ES-I3 (cell line): ENCODE data around the gene EEF1A2.

Experiments
- H3K36me3 ChIP-seq: 2 replicates; pipeline ENCODE4 v1.6.1; 2013; ENCODE audit warnings: mild to moderate bottlenecking, low read length, control low read depth, moderate library complexity; ENCODE audit not compliant: insufficient read depth
- H3K4me1 ChIP-seq: 2 replicates; pipeline ENCODE4 v1.6.1; 2013; ENCODE audit warnings: mild to moderate bottlenecking, control low read depth, low read length; ENCODE audit not compliant: insufficient read depth
- H3K9ac ChIP-seq: 2 replicates; pipeline ENCODE4 v1.6.1; 2013; ENCODE audit warnings: low read depth, mild to moderate bottlenecking, low read length, moderate library complexity
- H3K9me3 ChIP-seq: 2 replicates; pipeline ENCODE4 v1.6.1; 2013; ENCODE audit warnings: mild to moderate bottlenecking, low read length, moderate library complexity; ENCODE audit not compliant: control insufficient read depth, insufficient read depth

Gene EEF1A2

GRCh38 chr20:63471717-63471980 is 27.2 kb downstream of the EEF1A2 start:
- Histone ChIP-seq H3K9me3 (no peaks in the 10 kb centered on the region), H3K4me1 (peaks cover 4% of the 10 kb centered on the region), H3K9ac (peak overlapping the region; percentile 59; the same call in 1 of the 2 replicates), H3K36me3 (no peaks in the 10 kb centered on the region)

GRCh38 chr20:63471002-63471716 is 27.7 kb downstream of the EEF1A2 start:
- Histone ChIP-seq H3K36me3 (no peaks in the 10 kb centered on the region), H3K9ac (peak overlapping the region; percentile 59), H3K4me1 (peaks cover 4% of the 10 kb centered on the region)

GRCh38 chr20:63470410-63470809 is 28.5 kb downstream of the EEF1A2 start:
- Histone ChIP-seq H3K9ac (peak overlapping the region; percentile 59; the same call in 1 of the 2 replicates), H3K9me3 (no peaks in the 10 kb centered on the region), H3K36me3 (no peaks in the 10 kb centered on the region), H3K4me1 (peaks cover 4% of the 10 kb centered on the region)

More at GRCh38 chr20:63471002-63471716, 27.7 kb downstream of the EEF1A2 start:
- H3K9me3 ChIP-seq = no peaks in the 10 kb centered on the region

- no peaks in the 10 kb centered on the region for H3K36me3 ChIP-seq
- H3K9ac ChIP-seq = no peak overlapping the region
- H3K4me1 ChIP-seq = peaks cover 4% of the 10 kb centered on the region
- H3K9me3 ChIP-seq = no peaks in the 10 kb centered on the region
Observed at GRCh38 chr20:63469713-63470101, 29.2 kb downstream of the EEF1A2 start.

- H3K4me1 ChIP-seq = peaks cover 3% of the 10 kb centered on the region
- no peaks in the 10 kb centered on the region for H3K36me3 ChIP-seq
- no peaks in the 10 kb centered on the region for H3K9me3 ChIP-seq
- H3K9ac ChIP-seq = no peak overlapping the region
Observed at GRCh38 chr20:63469019-63469712, 29.7 kb downstream of the EEF1A2 start.

DNA sequence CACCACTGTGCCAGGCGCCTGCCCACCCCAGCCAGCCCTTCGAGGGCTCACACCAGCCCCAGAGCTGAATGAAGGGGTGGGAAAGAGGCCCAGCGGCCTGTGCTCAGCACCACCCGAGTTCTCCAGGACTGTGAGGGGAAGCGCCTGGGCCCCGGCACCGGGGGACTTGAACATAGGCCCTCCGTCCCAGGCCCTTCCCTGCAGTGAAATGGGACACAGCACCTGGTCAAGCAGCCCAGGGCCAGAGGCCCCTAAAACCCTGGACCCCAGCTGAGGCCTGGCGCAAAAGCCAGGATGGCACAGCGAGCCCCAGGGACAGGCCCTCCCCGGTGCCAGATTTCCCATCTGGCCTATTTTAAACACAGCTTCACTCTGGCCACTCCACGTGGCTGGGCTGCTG is 30.5 kb downstream of the EEF1A2 start:
- Histone ChIP-seq H3K9me3 (no peaks in the 10 kb centered on the region), H3K4me1 (no peaks in the 10 kb centered on the region; the same call in 1 of the 2 replicates), H3K9ac (no peak overlapping the region), H3K36me3 (no peaks in the 10 kb centered on the region)

DNA sequence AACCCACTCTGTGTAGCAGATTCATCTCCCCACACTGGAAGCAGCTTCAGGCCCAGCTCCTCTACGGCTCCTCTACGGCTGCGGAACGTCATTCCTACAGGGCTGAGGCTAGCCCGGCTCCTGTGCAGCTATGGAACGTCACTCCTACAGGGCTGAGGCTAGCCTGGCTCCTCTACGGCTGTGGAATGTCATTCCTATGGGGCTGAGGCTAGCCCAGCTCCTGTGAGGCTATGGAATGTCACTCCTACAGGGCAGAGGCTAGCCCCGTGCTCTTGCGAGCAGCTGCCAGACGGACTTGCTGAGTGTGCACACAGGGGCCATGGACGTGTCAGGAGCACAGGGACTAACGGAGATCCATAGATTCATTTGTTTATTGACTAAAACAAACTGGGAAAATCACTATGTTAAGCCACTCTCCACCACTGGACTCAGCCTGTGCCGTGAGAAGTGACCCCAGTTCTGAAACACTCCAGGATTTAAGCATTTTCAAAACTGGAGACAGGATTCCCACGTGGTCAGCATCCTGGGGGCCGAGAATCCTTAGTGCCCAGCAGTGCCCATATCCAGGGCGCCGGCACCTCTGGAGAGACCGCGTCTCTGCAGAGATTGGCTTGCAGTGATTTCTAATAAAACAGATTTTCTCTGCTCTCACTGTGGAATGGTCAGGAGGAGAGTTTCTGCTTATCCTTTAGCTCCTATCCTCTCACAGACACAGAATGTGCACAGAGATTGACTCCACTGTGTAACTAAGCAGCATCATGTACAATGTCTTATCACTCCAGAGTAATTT is 31.4 kb downstream of the EEF1A2 start:
- H3K36me3 ChIP-seq = no peaks in the 10 kb centered on the region
- no peak overlapping the region for H3K9ac ChIP-seq
- no peaks in the 10 kb centered on the region for H3K9me3 ChIP-seq
- H3K4me1 ChIP-seq = no peaks in the 10 kb centered on the region; the same call in 1 of the 2 replicates

- Histone ChIP-seq H3K36me3 (no peaks in the 10 kb centered on the region), H3K9me3 (no peaks in the 10 kb centered on the region), H3K4me1 (no peaks in the 10 kb centered on the region; the same call in 1 of the 2 replicates), H3K9ac (no peak overlapping the region)
Observed at GRCh38 chr20:63466861-63467260, 32.0 kb downstream of the EEF1A2 start.

- Histone ChIP-seq H3K4me1 (no peaks in the 10 kb centered on the region; the same call in 1 of the 2 replicates), H3K9me3 (no peaks in the 10 kb centered on the region), H3K36me3 (no peaks in the 10 kb centered on the region), H3K9ac (no peak overlapping the region)
Observed at GRCh38 chr20:63466250-63466825, 32.5 kb downstream of the EEF1A2 start.

DNA sequence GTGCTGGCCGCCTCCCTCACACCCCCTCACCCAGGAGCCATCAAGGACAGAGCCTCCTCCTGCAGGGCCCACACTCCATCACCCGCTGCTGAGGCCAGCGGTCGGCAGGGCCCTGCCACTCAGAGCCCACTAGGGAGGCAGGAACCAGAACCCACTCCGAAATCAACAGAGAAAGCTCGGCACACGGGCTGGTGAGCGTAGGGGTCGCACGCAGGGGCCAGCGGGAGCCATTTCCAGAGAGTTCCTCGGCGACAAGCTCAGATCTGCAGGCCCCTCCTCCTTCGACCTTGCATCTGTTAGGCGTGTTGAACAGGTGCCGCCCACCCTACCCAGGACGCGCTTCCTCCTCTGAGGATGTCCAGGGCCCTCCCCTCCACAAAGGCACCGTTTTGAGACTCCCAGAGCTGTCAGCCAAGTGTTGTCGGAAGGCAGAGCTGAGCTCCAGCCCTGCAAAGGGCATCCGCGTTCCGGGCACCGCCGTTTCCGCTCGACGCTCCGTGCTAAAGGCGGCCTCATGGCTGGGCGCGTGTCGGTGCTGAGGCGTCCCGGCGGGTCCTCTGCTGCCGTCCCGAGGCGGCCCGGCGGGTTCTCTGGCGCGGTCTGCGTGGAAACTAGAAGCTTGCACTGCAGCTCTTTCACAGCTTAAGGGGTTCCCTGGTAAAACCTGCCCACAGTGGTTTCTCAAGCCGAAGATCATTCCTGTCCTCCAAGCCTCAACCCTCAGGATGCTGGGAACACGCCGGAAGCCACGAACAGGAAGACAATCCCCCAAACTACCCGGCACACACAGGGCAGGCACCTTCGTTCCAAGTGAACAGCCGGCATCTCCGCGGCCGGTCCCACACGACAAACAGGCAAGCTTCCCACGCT is 33.3 kb downstream of the EEF1A2 start:
- H3K4me1 ChIP-seq = no peaks in the 10 kb centered on the region; the same call in 1 of the 2 replicates
- no peaks in the 10 kb centered on the region for H3K9me3 ChIP-seq
- H3K36me3 ChIP-seq = no peaks in the 10 kb centered on the region
- no peak overlapping the region for H3K9ac ChIP-seq

- Histone ChIP-seq H3K9ac (no peak overlapping the region), H3K9me3 (no peaks in the 10 kb centered on the region), H3K36me3 (no peaks in the 10 kb centered on the region), H3K4me1 (no peaks in the 10 kb centered on the region)
Observed at GRCh38 chr20:63464289-63464635, 34.6 kb downstream of the EEF1A2 start.

GRCh38 chr20:63463400-63464288 is 35.2 kb downstream of the EEF1A2 start:
- Histone ChIP-seq H3K9me3 (no peaks in the 10 kb centered on the region), H3K36me3 (no peaks in the 10 kb centered on the region), H3K9ac (no peak overlapping the region), H3K4me1 (no peaks in the 10 kb centered on the region)

- no peak overlapping the region for H3K9ac ChIP-seq
- no peaks in the 10 kb centered on the region for H3K4me1 ChIP-seq
- H3K36me3 ChIP-seq = no peaks in the 10 kb centered on the region
- H3K9me3 ChIP-seq = no peaks in the 10 kb centered on the region
Observed at GRCh38 chr20:63462244-63462643, 36.6 kb downstream of the EEF1A2 start.
